GM23338 (cell line): ENCODE results near the gene CARF. TPM values are rescaled to one million over a fixed set of nuclear protein-coding genes. Genes with fewer than 3 reads are reported as not detected.

Experiments used
- ATAC-seq: fragments of 200-7000 bp; cut with Tn5 transposase; 3 replicates; pipeline ENCODE4 v1.9.1; 2020
- DNase-seq: peaks from one replicate; pipeline ENCODE4 v3.0.0-alpha.2; 2015; ENCODE audit warnings: low spot score
- H2AFZ ChIP-seq: fragments of 200-600 bp; sonication (generic); 2 replicates; pipeline ENCODE4 v1.8.0; 2016; ENCODE audit warnings: antibody characterized with exemption, mild to moderate bottlenecking, moderate library complexity
- H3F3A ChIP-seq: fragments of 200-600 bp; sonication (generic); replicated peaks from 2 replicates; pipeline ENCODE4 v1.8.0; 2017; ENCODE audit warnings: antibody characterized with exemption, mixed run types, low read depth
- H3K27ac ChIP-seq: fragments of 200-600 bp; sonication (generic); 2 replicates; pipeline ENCODE4 v1.6.1; 2016; ENCODE audit warnings: low read depth
- H3K27me3 ChIP-seq: fragments of 200-600 bp; sonication (generic); 2 replicates; pipeline ENCODE4 v1.8.0; 2016; ENCODE audit warnings: mild to moderate bottlenecking, mixed run types, moderate library complexity; ENCODE audit not compliant: insufficient read depth
- H3K36me3 ChIP-seq: fragments of 200-600 bp; sonication (generic); 2 replicates; pipeline ENCODE4 v1.8.0; 2016; ENCODE audit warnings: mild to moderate bottlenecking; ENCODE audit not compliant: insufficient read depth
- H3K4me1 ChIP-seq: fragments of 200-600 bp; sonication (generic); 2 replicates; pipeline ENCODE4 v1.8.0; 2016; ENCODE audit warnings: mild to moderate bottlenecking, moderate library complexity; ENCODE audit not compliant: insufficient read depth
- H3K4me2 ChIP-seq: fragments of 200-600 bp; sonication (generic); 2 replicates; pipeline ENCODE4 v1.7.1; 2017; ENCODE audit warnings: mixed run types
- H3K4me3 ChIP-seq: fragments of 200-600 bp; sonication (generic); 2 replicates; pipeline ENCODE4 v1.6.1; 2016; ENCODE audit warnings: mixed run types
- H3K79me2 ChIP-seq: fragments of 200-600 bp; sonication (generic); replicated peaks from 2 replicates; pipeline ENCODE4 v1.8.0; 2017; ENCODE audit warnings: mild to moderate bottlenecking; ENCODE audit not compliant: insufficient read depth
- H3K9me2 ChIP-seq: fragments of 200-600 bp; sonication (generic); 2 replicates; pipeline ENCODE4 v1.8.0; 2017; ENCODE audit not compliant: insufficient read depth
- H4K20me1 ChIP-seq: fragments of 200-600 bp; sonication (generic); replicated peaks from 2 replicates; pipeline ENCODE4 v1.8.0; 2017; ENCODE audit warnings: mild to moderate bottlenecking; ENCODE audit not compliant: insufficient read depth
- H3K27ac Mint-ChIP-seq: 2 replicates; pipeline ENCODE4 v1.8.0; 2020; ENCODE audit warnings: inconsistent platforms, mild to moderate bottlenecking, moderate library complexity, mixed read lengths
- H3K27me3 Mint-ChIP-seq: 3 replicates; pipeline ENCODE4 v1.8.0; 2022; ENCODE audit warnings: low read depth, mild to moderate bottlenecking, moderate library complexity, mixed read lengths, inconsistent platforms; ENCODE audit not compliant: insufficient read depth, poor library complexity
- H3K36me3 Mint-ChIP-seq: 3 replicates; pipeline ENCODE4 v1.8.0; 2021; ENCODE audit warnings: low read depth, mild to moderate bottlenecking, inconsistent platforms, moderate library complexity, mixed read lengths
- H3K4me1 Mint-ChIP-seq: 3 replicates; pipeline ENCODE4 v1.8.0; 2020; ENCODE audit warnings: mild to moderate bottlenecking, inconsistent platforms, mixed read lengths
- H3K4me3 Mint-ChIP-seq: 3 replicates; pipeline ENCODE4 v1.8.0; 2021; ENCODE audit warnings: moderate library complexity, mild to moderate bottlenecking, inconsistent platforms, mixed read lengths
- H3K9me3 Mint-ChIP-seq: 3 replicates; pipeline ENCODE4 v1.8.0; 2020; ENCODE audit warnings: moderate library complexity, mild to moderate bottlenecking, inconsistent platforms, mixed read lengths
- CREB1 ChIP-seq: fragments of 250-450 bp; sonication (Bioruptor Pico); IDR thresholded peaks from 2 replicates; pipeline ENCODE4 v1.5.0; 2020; ENCODE audit warnings: low read depth, mild to moderate bottlenecking, moderate library complexity
- EZH2 ChIP-seq: fragments of 200-600 bp; sonication (generic); IDR thresholded peaks from one replicate; pipeline ENCODE4 v1.8.0; 2017; ENCODE audit warnings: antibody characterized with exemption, mild to moderate bottlenecking, low read depth; ENCODE audit not compliant: unreplicated experiment
- EZH2phosphoT487 ChIP-seq: fragments of 200-600 bp; sonication (generic); IDR thresholded peaks from one replicate; pipeline ENCODE4 v1.8.1; 2018; ENCODE audit warnings: antibody characterized with exemption; ENCODE audit not compliant: unreplicated experiment
- JUNB ChIP-seq: IDR thresholded peaks from one replicate; pipeline ENCODE4 v1.6.1; 2016; ENCODE audit warnings: antibody characterized with exemption; ENCODE audit not compliant: unreplicated experiment
- NANOG ChIP-seq: IDR thresholded peaks from 2 replicates; pipeline ENCODE4 v1.6.1; 2016; ENCODE audit warnings: antibody characterized with exemption, borderline replicate concordance
- ZNF114 ChIP-seq: fragments of 250-450 bp; sonication (Bioruptor Pico); IDR thresholded peaks from 2 replicates; pipeline ENCODE4 v1.5.0; 2020; ENCODE audit warnings: mild to moderate bottlenecking, moderate library complexity
- ZNF331 ChIP-seq: fragments of 250-450 bp; sonication (Bioruptor Pico); IDR thresholded peaks from 2 replicates; pipeline ENCODE4 v1.5.0; 2020; ENCODE audit warnings: low read depth, mild to moderate bottlenecking, moderate library complexity
- polyA plus RNA-seq: library from polyadenylated mRNA; unstranded; fragments of >200 nt; fragmentation: Nextera tagmentation; extraction: Ambion mirVana; gene quantifications from 2 replicates; pipeline ENCODE4 v1.2.1, GENCODE V29; 2016
- total RNA-seq: library from RNA; depleted of rRNA; stranded (reverse); fragments of >200 nt; shearing (Covaris generic); gene quantifications from 2 replicates; pipeline ENCODE4 v1.2.3, GENCODE V29; 2014
- TF ChIP-seq, protein P1 (sequence below), 2 experiments: fragments of 200-600 bp in 1 of 2; sonication (generic) in 1 of 2; conservative IDR thresholded peaks; 2 replicates each; pipeline versions ENCODE4 v1.5.1 to v1.6.1; 2016 to 2017; ENCODE audit warnings: antibody characterized with exemption in 2 of 2, low read depth in 2 of 2, mild to moderate bottlenecking in 2 of 2, moderate library complexity in 1 of 2
- TF ChIP-seq, protein P2 (sequence below): IDR thresholded peaks from 2 replicates; pipeline ENCODE4 v1.6.1; 2016; ENCODE audit warnings: antibody characterized with exemption
- TF ChIP-seq, protein P3 (sequence below): IDR thresholded peaks from one replicate; pipeline ENCODE4 v1.6.1; 2018; ENCODE audit warnings: antibody characterized with exemption; ENCODE audit not compliant: unreplicated experiment

The CARF gene
- total and polyA plus RNA-seq, 2 experiments from 2014 or later, result 1.7 to 3.3 TPM

- TF ChIP-seq, protein P1, sequence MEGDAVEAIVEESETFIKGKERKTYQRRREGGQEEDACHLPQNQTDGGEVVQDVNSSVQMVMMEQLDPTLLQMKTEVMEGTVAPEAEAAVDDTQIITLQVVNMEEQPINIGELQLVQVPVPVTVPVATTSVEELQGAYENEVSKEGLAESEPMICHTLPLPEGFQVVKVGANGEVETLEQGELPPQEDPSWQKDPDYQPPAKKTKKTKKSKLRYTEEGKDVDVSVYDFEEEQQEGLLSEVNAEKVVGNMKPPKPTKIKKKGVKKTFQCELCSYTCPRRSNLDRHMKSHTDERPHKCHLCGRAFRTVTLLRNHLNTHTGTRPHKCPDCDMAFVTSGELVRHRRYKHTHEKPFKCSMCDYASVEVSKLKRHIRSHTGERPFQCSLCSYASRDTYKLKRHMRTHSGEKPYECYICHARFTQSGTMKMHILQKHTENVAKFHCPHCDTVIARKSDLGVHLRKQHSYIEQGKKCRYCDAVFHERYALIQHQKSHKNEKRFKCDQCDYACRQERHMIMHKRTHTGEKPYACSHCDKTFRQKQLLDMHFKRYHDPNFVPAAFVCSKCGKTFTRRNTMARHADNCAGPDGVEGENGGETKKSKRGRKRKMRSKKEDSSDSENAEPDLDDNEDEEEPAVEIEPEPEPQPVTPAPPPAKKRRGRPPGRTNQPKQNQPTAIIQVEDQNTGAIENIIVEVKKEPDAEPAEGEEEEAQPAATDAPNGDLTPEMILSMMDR (conservative IDR thresholded peaks at IDR 0.05; ENCODE audit: low read depth in 2 of 2), result no peak
- TF ChIP-seq NANOG, result no peak
- no peak for TF ChIP-seq EZH2
- no peak for TF ChIP-seq JUNB
Observed at GRCh38 chr2:202918860-202919259, 6.8 kb downstream of the CARF start (continued).

GRCh38 chr2:202932425-202933138 lies 20.5 kb downstream of the CARF start:
- no peaks in the 10 kb centered on the region for H3K9me2 ChIP-seq
- H3K27ac ChIP-seq, result no peak overlapping the region
- no peaks in the 10 kb centered on the region for H3K36me3 ChIP-seq
- H3K4me3 Mint-ChIP-seq, result no peak overlapping the region
- DNase-seq (no peak), ATAC-seq (peak; percentile 56)
- H3F3A ChIP-seq, result no peaks in the 10 kb centered on the region
- H3K4me2 ChIP-seq, result no peak overlapping the region
- H3K9me3 Mint-ChIP-seq, result no peaks in the 10 kb centered on the region
- H3K4me1 Mint-ChIP-seq, result no peaks in the 10 kb centered on the region
- H3K27ac Mint-ChIP-seq, result no peak overlapping the region; the same call in 1 of the 2 replicates
- no peak overlapping the region for H2AFZ ChIP-seq
- no peaks in the 10 kb centered on the region; the same call in 2 of the 3 replicates for H3K36me3 Mint-ChIP-seq
- H3K27me3 ChIP-seq, result no peaks in the 10 kb centered on the region
- no peaks in the 10 kb centered on the region for H3K27me3 Mint-ChIP-seq
- H3K4me3 ChIP-seq, result no peak overlapping the region
- TF ChIP-seq, protein P2, sequence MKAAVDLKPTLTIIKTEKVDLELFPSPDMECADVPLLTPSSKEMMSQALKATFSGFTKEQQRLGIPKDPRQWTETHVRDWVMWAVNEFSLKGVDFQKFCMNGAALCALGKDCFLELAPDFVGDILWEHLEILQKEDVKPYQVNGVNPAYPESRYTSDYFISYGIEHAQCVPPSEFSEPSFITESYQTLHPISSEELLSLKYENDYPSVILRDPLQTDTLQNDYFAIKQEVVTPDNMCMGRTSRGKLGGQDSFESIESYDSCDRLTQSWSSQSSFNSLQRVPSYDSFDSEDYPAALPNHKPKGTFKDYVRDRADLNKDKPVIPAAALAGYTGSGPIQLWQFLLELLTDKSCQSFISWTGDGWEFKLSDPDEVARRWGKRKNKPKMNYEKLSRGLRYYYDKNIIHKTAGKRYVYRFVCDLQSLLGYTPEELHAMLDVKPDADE, result no peak
- TF ChIP-seq CREB1 (CRISPR knock-in tag) (no peak), ZNF114 (CRISPR knock-in tag) (no peak)
- H3K4me1 ChIP-seq, result no peaks in the 10 kb centered on the region
- 0 out of 2 replicates have a peak, but pooled peaks cover 2% of the 10 kb centered on the region for H4K20me1 ChIP-seq
- H3K79me2 ChIP-seq, result no peaks in the 10 kb centered on the region

GRCh38 chr2:202933139-202933510 lies 21.1 kb downstream of the CARF start:
- H3K36me3 ChIP-seq, result no peaks in the 10 kb centered on the region
- no peaks in the 10 kb centered on the region for H3K9me2 ChIP-seq
- H3K9me3 Mint-ChIP-seq, result no peaks in the 10 kb centered on the region
- H2AFZ ChIP-seq, result no peak overlapping the region
- no peak overlapping the region for H3K27ac ChIP-seq
- TF ChIP-seq EZH2phosphoT487, result no peak
- TF ChIP-seq, protein P3, sequence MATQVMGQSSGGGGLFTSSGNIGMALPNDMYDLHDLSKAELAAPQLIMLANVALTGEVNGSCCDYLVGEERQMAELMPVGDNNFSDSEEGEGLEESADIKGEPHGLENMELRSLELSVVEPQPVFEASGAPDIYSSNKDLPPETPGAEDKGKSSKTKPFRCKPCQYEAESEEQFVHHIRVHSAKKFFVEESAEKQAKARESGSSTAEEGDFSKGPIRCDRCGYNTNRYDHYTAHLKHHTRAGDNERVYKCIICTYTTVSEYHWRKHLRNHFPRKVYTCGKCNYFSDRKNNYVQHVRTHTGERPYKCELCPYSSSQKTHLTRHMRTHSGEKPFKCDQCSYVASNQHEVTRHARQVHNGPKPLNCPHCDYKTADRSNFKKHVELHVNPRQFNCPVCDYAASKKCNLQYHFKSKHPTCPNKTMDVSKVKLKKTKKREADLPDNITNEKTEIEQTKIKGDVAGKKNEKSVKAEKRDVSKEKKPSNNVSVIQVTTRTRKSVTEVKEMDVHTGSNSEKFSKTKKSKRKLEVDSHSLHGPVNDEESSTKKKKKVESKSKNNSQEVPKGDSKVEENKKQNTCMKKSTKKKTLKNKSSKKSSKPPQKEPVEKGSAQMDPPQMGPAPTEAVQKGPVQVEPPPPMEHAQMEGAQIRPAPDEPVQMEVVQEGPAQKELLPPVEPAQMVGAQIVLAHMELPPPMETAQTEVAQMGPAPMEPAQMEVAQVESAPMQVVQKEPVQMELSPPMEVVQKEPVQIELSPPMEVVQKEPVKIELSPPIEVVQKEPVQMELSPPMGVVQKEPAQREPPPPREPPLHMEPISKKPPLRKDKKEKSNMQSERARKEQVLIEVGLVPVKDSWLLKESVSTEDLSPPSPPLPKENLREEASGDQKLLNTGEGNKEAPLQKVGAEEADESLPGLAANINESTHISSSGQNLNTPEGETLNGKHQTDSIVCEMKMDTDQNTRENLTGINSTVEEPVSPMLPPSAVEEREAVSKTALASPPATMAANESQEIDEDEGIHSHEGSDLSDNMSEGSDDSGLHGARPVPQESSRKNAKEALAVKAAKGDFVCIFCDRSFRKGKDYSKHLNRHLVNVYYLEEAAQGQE, result no peak
- TF ChIP-seq NANOG, result no peak
- TF ChIP-seq CREB1 (CRISPR knock-in tag), result no peak
- TF ChIP-seq ZNF331 (CRISPR knock-in tag), result no peak
- no peak for TF ChIP-seq EZH2
- no peaks in the 10 kb centered on the region for H4K20me1 ChIP-seq
- DNase-seq (no peak), ATAC-seq (no peak; the same call in 2 of the 3 replicates)
- H3K4me3 Mint-ChIP-seq, result no peak overlapping the region
- no peaks in the 10 kb centered on the region for H3K27me3 ChIP-seq
- no peak overlapping the region for H3K27ac Mint-ChIP-seq
- no peaks in the 10 kb centered on the region for H3K27me3 Mint-ChIP-seq
- H3K79me2 ChIP-seq, result no peaks in the 10 kb centered on the region
- H3F3A ChIP-seq, result no peaks in the 10 kb centered on the region
- no peaks in the 10 kb centered on the region for H3K4me1 Mint-ChIP-seq
- H3K4me1 ChIP-seq, result no peaks in the 10 kb centered on the region
- H3K36me3 Mint-ChIP-seq, result no peaks in the 10 kb centered on the region; the same call in 2 of the 3 replicates
- H3K4me2 ChIP-seq, result no peak overlapping the region
- no peak overlapping the region for H3K4me3 ChIP-seq
